H1 (cell line): ENCODE results near the gene CDC42. TPM values are rescaled to one million over a fixed set of nuclear protein-coding genes. Genes with fewer than 3 reads are reported as not detected.

Experiments
- CHD7 ChIP-seq: fragments of 300-600 bp; sonication (generic); IDR thresholded peaks from 2 replicates; pipeline ENCODE4 v1.7.1; 2012; ENCODE audit warnings: low read length, moderate library complexity, mild to moderate bottlenecking, inconsistent platforms; ENCODE audit not compliant: insufficient replicate concordance
- RBBP5 ChIP-seq: IDR thresholded peaks from 2 replicates; pipeline ENCODE4 v1.7.1; 2012; ENCODE audit warnings: low read depth, mild to moderate bottlenecking, inconsistent platforms, low read length, moderate library complexity, borderline replicate concordance
- RFX5 ChIP-seq: IDR thresholded peaks from 2 replicates; pipeline ENCODE4 v1.6.1; 2011; ENCODE audit warnings: low read depth, low read length, improper control_type of control experiment, borderline replicate concordance
- SIX5 ChIP-seq: IDR thresholded peaks from 2 replicates; pipeline ENCODE4 v1.6.1; 2011; ENCODE audit warnings: mild to moderate bottlenecking, low read depth, low read length
- TBP ChIP-seq: IDR thresholded peaks from 2 replicates; pipeline ENCODE4 v1.6.1; 2011; ENCODE audit warnings: low read depth, low read length, improper control_type of control experiment
- YY1 ChIP-seq: IDR thresholded peaks from 2 replicates; pipeline ENCODE4 v1.6.1; 2011; ENCODE audit warnings: low read depth, mild to moderate bottlenecking, low read length
- ZNF274 ChIP-seq: IDR thresholded peaks from 2 replicates; pipeline ENCODE4 v1.7.0; 2012; ENCODE audit warnings: low read length, borderline replicate concordance; ENCODE audit errors: extremely low read depth
- polyA plus RNA-seq, 7 experiments: library from polyadenylated mRNA; depleted of rRNA in 3 of 7; stranded (reverse) in 5 of 7; unstranded in 2 of 7; fragments of >200 nt in 5 of 7; fragments of 200-250 nt in 2 of 7; gene quantifications; 1 replicate in 5 of 7; 2 replicates in 1 of 7; 4 replicates in 1 of 7; pipeline versions ENCODE4 v1.2.1 to v1.2.3, GENCODE V29; 2011 to 2013; ENCODE audit warnings: missing spikeins in 2 of 7, mixed read lengths in 2 of 7
- total RNA-seq: library from RNA; stranded (reverse); fragmentation: NEBNext Ultra II Directional; extraction: Animal tissue kit (Norgen Biotek cat#: 25700); gene quantifications from 2 replicates; pipeline ENCODE4 v1.2.1, GENCODE V29; 2021
- TF ChIP-seq, protein P1 (sequence below): IDR thresholded peaks from 2 replicates; pipeline ENCODE4 v1.6.1; 2012; ENCODE audit warnings: inconsistent platforms
- TF ChIP-seq, protein P2 (sequence below): IDR thresholded peaks from 2 replicates; pipeline ENCODE4 v1.6.1; 2011; ENCODE audit warnings: low read depth, mild to moderate bottlenecking, low read length; ENCODE audit not compliant: insufficient read depth

CDC42 gene
- total and polyA plus RNA-seq, 2 of the 8 experiments (the other 6 are each of a cell fraction or from before 2014, with no cell fraction given): 110 to 179 TPM

DNA sequence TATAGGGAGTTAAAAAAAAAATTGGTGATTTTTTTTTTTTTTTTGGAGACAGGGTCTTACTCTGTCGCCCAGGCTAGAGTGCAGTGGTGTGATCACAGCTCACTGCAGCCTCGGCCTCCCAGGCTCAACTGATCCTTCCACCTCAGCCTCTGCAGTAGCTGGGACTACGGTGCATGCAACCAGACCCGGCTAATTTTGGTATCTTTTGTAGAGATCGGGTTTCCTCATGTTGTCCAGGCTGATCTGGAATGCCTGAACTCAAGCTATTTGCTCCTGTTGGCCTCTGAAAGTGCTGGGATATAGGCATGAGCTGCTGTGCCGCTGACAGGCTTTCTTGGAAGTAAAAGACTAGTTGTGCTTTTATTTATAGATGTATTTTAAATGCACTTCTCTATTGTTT is 3.0 kb downstream of the CDC42 start (continued):
- TF ChIP-seq CHD7 (no peak), TBP (no peak), YY1 (no peak), RBBP5 (no peak), SIX5 (no peak), RFX5 (no peak), ZNF274 (no peak)
- TF ChIP-seq, protein P1, sequence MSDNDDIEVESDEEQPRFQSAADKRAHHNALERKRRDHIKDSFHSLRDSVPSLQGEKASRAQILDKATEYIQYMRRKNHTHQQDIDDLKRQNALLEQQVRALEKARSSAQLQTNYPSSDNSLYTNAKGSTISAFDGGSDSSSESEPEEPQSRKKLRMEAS: no peak
- TF ChIP-seq, protein P2, sequence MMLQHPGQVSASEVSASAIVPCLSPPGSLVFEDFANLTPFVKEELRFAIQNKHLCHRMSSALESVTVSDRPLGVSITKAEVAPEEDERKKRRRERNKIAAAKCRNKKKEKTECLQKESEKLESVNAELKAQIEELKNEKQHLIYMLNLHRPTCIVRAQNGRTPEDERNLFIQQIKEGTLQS: no peak
